A549 (cell line): ENCODE results near the gene UCP3. TPM values are rescaled to one million over a fixed set of nuclear protein-coding genes. Genes with fewer than 3 reads are reported as not detected.

Source experiments
- ATAC-seq, 2 experiments: fragments of 200-7000 bp in 1 of 2; fragments of >200 bp in 1 of 2; cut with Nextera tagmentation in 1 of 2; cut with Tn5 transposase in 1 of 2; 3 replicates each; pipeline versions ENCODE4 v1.8.0 to v1.9.1; 2018 to 2020; ENCODE audit warnings: mild to moderate bottlenecking in 1 of 2, moderate library complexity in 1 of 2
- CTCF ChIA-PET: fragments of 300-600 bp; sonication (Branson Sonifier 250); formaldehyde crosslinking; extraction: SDS; loops from one replicate; lab custom pipeline; 2021; ENCODE audit warnings: antibody characterized with exemption, inconsistent platforms; lab: Yijun Ruan, JAX
- POLR2A ChIA-PET: fragments of 350-600 bp; formaldehyde crosslinking; extraction: SDS; loops from one replicate; lab custom pipeline; 2021; ENCODE audit warnings: antibody characterized with exemption, inconsistent platforms; lab: Yijun Ruan, JAX
- DNase-seq, 2 experiments: peaks; one replicate each; pipeline versions ENCODE4 v3.0.0 to v3.0.0-alpha.2; 2011 to 2016; ENCODE audit warnings: low read depth in 1 of 2, low spot score in 1 of 2
- FAIRE-seq: peaks from 2 replicates; lab custom pipeline; 2011; peaks lifted over from hg19 to GRCh38; lab: Jason Lieb, UNC
- H3K27ac ChIP-seq, 2 experiments: fragments of >200 bp; sonication (Bioruptor Twin); formaldehyde crosslinking; 3 replicates each; pipeline ENCODE4 v1.5.1; 2016 to 2017
- H3K4me1 ChIP-seq: fragments of >200 bp; sonication (Bioruptor Twin); formaldehyde crosslinking; 3 replicates; pipeline ENCODE4 v1.6.1; 2016
- H3K4me2 ChIP-seq: fragments of >200 bp; sonication (Bioruptor Twin); formaldehyde crosslinking; 3 replicates; pipeline ENCODE4 v1.6.1; 2016
- H3K4me3 ChIP-seq: fragments of >200 bp; sonication (Bioruptor Twin); formaldehyde crosslinking; 3 replicates; pipeline ENCODE4 v1.5.1; 2016
- H3K9me3 ChIP-seq: fragments of >200 bp; sonication (Bioruptor Twin); formaldehyde crosslinking; 3 replicates; pipeline ENCODE4 v1.6.1; 2016
- CBX2 ChIP-seq: fragments of 200-600 bp; sonication (generic); IDR thresholded peaks from 2 replicates; pipeline ENCODE4 v1.6.1; 2016; ENCODE audit warnings: low read depth, mild to moderate bottlenecking, borderline replicate concordance
- CEBPB ChIP-seq, 2 experiments: fragments of >200 bp in 1 of 2; sonication (Bioruptor Twin) in 1 of 2; formaldehyde crosslinking in 1 of 2; IDR thresholded peaks; 2 replicates each; pipeline ENCODE4 v1.6.1; 2012 to 2016
- EHMT2 ChIP-seq: fragments of 200-600 bp; sonication (generic); IDR thresholded peaks from 2 replicates; pipeline ENCODE4 v1.6.1; 2016; ENCODE audit warnings: antibody characterized with exemption, low read depth, mild to moderate bottlenecking, moderate library complexity
- ELK1 ChIP-seq: fragments of 150-350 bp; IDR thresholded peaks from 2 replicates; pipeline ENCODE4 v1.6.1; 2014; ENCODE audit warnings: low read depth, mild to moderate bottlenecking, low read length
- GATA3 ChIP-seq: IDR thresholded peaks from 2 replicates; pipeline ENCODE4 v1.6.1; 2012; ENCODE audit warnings: borderline replicate concordance
- HOXA7 ChIP-seq: fragments of 250-450 bp; sonication (Bioruptor Pico); IDR thresholded peaks from 2 replicates; pipeline ENCODE4 v1.5.0; 2020; ENCODE audit warnings: mild to moderate bottlenecking, moderate library complexity
- KDM1A ChIP-seq: fragments of 200-600 bp; sonication (generic); IDR thresholded peaks from 2 replicates; pipeline ENCODE4 v1.6.1; 2016; ENCODE audit warnings: low read depth, mild to moderate bottlenecking
- MAFK ChIP-seq: fragments of 450-650 bp; IDR thresholded peaks from 2 replicates; pipeline ENCODE4 v1.6.1; 2014; ENCODE audit not compliant: partially characterized antibody
- MAX ChIP-seq: IDR thresholded peaks from 2 replicates; pipeline ENCODE4 v1.6.1; 2012
- MYC ChIP-seq: IDR thresholded peaks from 2 replicates; pipeline ENCODE4 v1.6.1; 2012; ENCODE audit warnings: mild to moderate bottlenecking, inconsistent platforms, low read length, improper control_type of control experiment, borderline replicate concordance
- NFE2L2 ChIP-seq: fragments of 150-350 bp; conservative IDR thresholded peaks from 2 replicates; pipeline ENCODE4 v1.6.1; 2014; ENCODE audit warnings: low read length
- RAD21 ChIP-seq, 2 experiments: fragments of >200 bp in 1 of 2; sonication (Bioruptor Twin) in 1 of 2; formaldehyde crosslinking in 1 of 2; IDR thresholded peaks in 1 of 2; conservative IDR thresholded peaks in 1 of 2; 2 replicates in 1 of 2; 3 replicates in 1 of 2; pipeline ENCODE4 v1.6.1; 2012 to 2018; ENCODE audit warnings: inconsistent platforms in 1 of 2
- RCOR1 ChIP-seq: fragments of 150-350 bp; IDR thresholded peaks from 2 replicates; pipeline ENCODE4 v1.6.1; 2014; ENCODE audit warnings: antibody characterized with exemption, low read length, low read depth
- REST ChIP-seq: fragments of 200-600 bp; sonication (generic); IDR thresholded peaks from 2 replicates; pipeline ENCODE4 v1.6.1; 2016; ENCODE audit warnings: antibody characterized with exemption, mild to moderate bottlenecking, moderate library complexity
- RFX5 ChIP-seq: fragments of 450-650 bp; IDR thresholded peaks from 2 replicates; pipeline ENCODE4 v1.7.1; 2014; ENCODE audit warnings: antibody characterized with exemption, mild to moderate bottlenecking, moderate library complexity
- RNF2 ChIP-seq: fragments of 200-600 bp; sonication (generic); IDR thresholded peaks from 2 replicates; pipeline ENCODE4 v1.6.1; 2016; ENCODE audit warnings: low read depth, mild to moderate bottlenecking, antibody characterized with exemption, moderate library complexity, borderline replicate concordance
- SMC3 ChIP-seq: fragments of >200 bp; sonication (Bioruptor Twin); formaldehyde crosslinking; IDR thresholded peaks from 3 replicates; pipeline ENCODE4 v1.6.1; 2018; ENCODE audit warnings: inconsistent platforms
- TP53 ChIP-seq: fragments of 250-450 bp; sonication (Bioruptor Pico); IDR thresholded peaks from 2 replicates; pipeline ENCODE4 v1.5.0; 2021; ENCODE audit warnings: mild to moderate bottlenecking, moderate library complexity
- USF2 ChIP-seq: fragments of 450-650 bp; IDR thresholded peaks from 2 replicates; pipeline ENCODE4 v1.6.1; 2014; ENCODE audit warnings: antibody characterized with exemption
- ZC3H11A ChIP-seq: fragments of 450-650 bp; IDR thresholded peaks from 2 replicates; pipeline ENCODE4 v1.6.1; 2014; ENCODE audit warnings: antibody characterized with exemption, mild to moderate bottlenecking
- WGBS: methylation state at CpG from one replicate; pipeline ENCODE4 v1.1.6; 2017; ENCODE audit errors: missing lambda C conversion rate; 5-methylcytosine and 5-hydroxymethylcytosine counted together
- polyA plus RNA-seq, 4 experiments: library from polyadenylated mRNA; depleted of rRNA in 3 of 4; stranded (reverse); fragments of >200 nt; fragmentation: RNase III in 1 of 4; extraction: RNeasy Plus Mini Kit Qiagen cat#74134 plus additional on column Dnase treatment in 1 of 4; gene quantifications; 2 replicates in 3 of 4; 3 replicates in 1 of 4; pipeline ENCODE4 v1.2.3, GENCODE V29; 2011 to 2017

UCP3 gene
- polyA plus RNA-seq, 2 of the 4 experiments (the other 2 are of a cell fraction) = 1.3 to 1.5 TPM

- Histone ChIP-seq H3K4me1 (no peaks in the 10 kb centered on the region), H3K4me3 (no peak overlapping the region), H3K9me3 (no peaks in the 10 kb centered on the region), H3K4me2 (no peak overlapping the region), H3K27ac (no peak overlapping the region)
- no peak for DNase-seq
- WGBS = 51% methylated on average over 2 of the region's 2 CpGs
- no peak for ATAC-seq
- no peak for FAIRE-seq
- TF ChIP-seq MAX (no peak), CBX2 (no peak), RCOR1 (no peak), USF2 (no peak), TP53 (CRISPR knock-in tag) (no peak), RFX5 (no peak), HOXA7 (no peak), GATA3 (no peak), MYC (no peak), ELK1 (no peak), ZC3H11A (no peak), KDM1A (no peak), MAFK (no peak), EHMT2 (no peak), RNF2 (no peak), SMC3 (no peak), NFE2L2 (no peak), REST (no peak)
- ChIA-PET CTCF (interaction anchor here (1.5 kb wide), 1 partner anchor 17 kb away, joined by 4 read pairs; no protein-coding TSS in a partner anchor), POLR2A (no interaction called here)
These were observed 18.2 kb downstream of the UCP3 start for GRCh38 chr11:73990730-73991129.

GRCh38 chr11:73989156-73989555 is 19.7 kb downstream of the UCP3 start:
- ATAC-seq (no peak), FAIRE-seq (no peak), DNase-seq (no peak)
- no peak overlapping the region for H3K27ac ChIP-seq
- H3K4me3 ChIP-seq = no peak overlapping the region
- TF ChIP-seq CEBPB (IDR thresholded peaks at IDR 0.05) (no peak), NFE2L2 (no peak), RAD21 (conservative IDR thresholded peaks at IDR 0.05 in 1 of 2, IDR thresholded peaks at IDR 0.05 in 1 of 2) (peak in 1 of 2 experiments; percentile 40; a peak in 1 of 5 replicates)
- 86% methylated on average over 6 of the region's 6 CpGs for WGBS
- peaks cover under 1% of the 10 kb centered on the region; the same call in 2 of the 3 replicates for H3K4me1 ChIP-seq
- ChIA-PET POLR2A (no interaction called here), CTCF (interaction anchor here (0.6 to 0.8 kb wide), 2 partner anchors 29 to 1385 kb away, joined by 3 read pairs; no protein-coding TSS in a partner anchor)
- no peaks in the 10 kb centered on the region for H3K9me3 ChIP-seq
- no peak overlapping the region for H3K4me2 ChIP-seq
